ENCODE measurements around the gene H2BK1.

GRCh38 chr7:151201751-151202150 is 8.5 kb downstream of the H2BK1 start:
- TF ChIP-seq CTCF (IDR thresholded peaks at IDR 0.05; ENCODE audit: low read length), result no peak
- no peak for TF ChIP-seq EZH2 (IDR thresholded peaks at IDR 0.05; ENCODE audit: borderline replicate concordance, low read length)
